GM12878 (cell line): ENCODE measurements around the gene SLC6A17. TPM values are rescaled to one million over a fixed set of nuclear protein-coding genes. Genes with fewer than 3 reads are reported as not detected.

Experiments
- ATAC-seq: fragments of 200-7000 bp; cut with Tn5 transposase; 3 replicates; pipeline ENCODE4 v1.9.1; 2020; ENCODE audit warnings: mild to moderate bottlenecking, moderate library complexity
- BruUV-seq: library from RNA; stranded (reverse); fragments of 400-500 nt; replicated peaks from 2 replicates; lab custom pipeline; 2021; lab: Mats Ljungman, UMichigan
- CTCF ChIA-PET: fragments of 300-600 bp; sonication (Branson Sonifier 250); formaldehyde crosslinking; extraction: SDS; loops from one replicate; lab custom pipeline; 2021; ENCODE audit warnings: inconsistent platforms; lab: Yijun Ruan, JAX
- POLR2A ChIA-PET: fragments of 350-600 bp; formaldehyde crosslinking; extraction: SDS; loops from one replicate; lab custom pipeline; 2021; ENCODE audit warnings: inconsistent platforms; lab: Charles Lee
- RAD21 ChIA-PET: fragments of 300-600 bp; sonication (Branson Sonifier 250); formaldehyde crosslinking; loops from one replicate; lab custom pipeline; 2023; ENCODE audit warnings: antibody characterized with exemption; ENCODE audit not compliant: unreplicated experiment; lab: Charles Lee
- SMC1A ChIA-PET: fragments of 300-600 bp; sonication (Branson Sonifier 250); formaldehyde crosslinking; loops from one replicate; lab custom pipeline; 2023; ENCODE audit not compliant: unreplicated experiment, uncharacterized antibody; lab: Charles Lee
- DNase-seq: peaks from one replicate; pipeline ENCODE4 v3.0.0-alpha.2; 2011; ENCODE audit warnings: low read depth, low spot score
- FAIRE-seq: peaks from 3 replicates; lab custom pipeline; 2011; peaks lifted over from hg19 to GRCh38; lab: Jason Lieb, UNC
- H2AFZ ChIP-seq: 2 replicates; pipeline ENCODE4 v1.6.0; 2011; ENCODE audit warnings: low read depth, low read length, control low read depth; ENCODE audit not compliant: control insufficient read depth
- H3K27ac ChIP-seq: 2 replicates; pipeline ENCODE4 v1.5.1; 2011; ENCODE audit warnings: control low read depth; ENCODE audit not compliant: control insufficient read depth, insufficient read depth
- H3K27me3 ChIP-seq, 2 experiments: replicated peaks in 1 of 2; 2 replicates each; pipeline versions ENCODE4 v1.6.0 to v1.6.1; 2011; ENCODE audit warnings: low read length in 1 of 2; ENCODE audit not compliant: control insufficient read depth in 2 of 2, insufficient read depth in 2 of 2
- H3K36me3 ChIP-seq, 2 experiments: 2 replicates each; pipeline ENCODE4 v1.5.1; 2011; ENCODE audit warnings: low read length in 1 of 2; ENCODE audit not compliant: control insufficient read depth in 2 of 2, insufficient read depth in 2 of 2
- H3K4me1 ChIP-seq: 2 replicates; pipeline ENCODE4 v1.6.1; 2011; ENCODE audit warnings: mild to moderate bottlenecking, low read length, moderate library complexity, mixed read lengths; ENCODE audit not compliant: control insufficient read depth, insufficient read depth
- H3K4me2 ChIP-seq: 2 replicates; pipeline ENCODE4 v1.6.0; 2011; ENCODE audit warnings: control low read depth; ENCODE audit not compliant: control insufficient read depth, insufficient read depth
- H3K4me3 ChIP-seq: fragments of 200-600 bp; sonication (generic); 2 replicates; pipeline ENCODE4 v1.5.1; 2016
- H3K79me2 ChIP-seq: 2 replicates; pipeline ENCODE4 v1.6.0; 2011; ENCODE audit warnings: low read length; ENCODE audit not compliant: control insufficient read depth, insufficient read depth
- H3K9ac ChIP-seq: 2 replicates; pipeline ENCODE4 v1.8.0; 2011; ENCODE audit warnings: low read length, control low read depth, mixed read lengths; ENCODE audit not compliant: control insufficient read depth, insufficient read depth
- H3K9me3 ChIP-seq: replicated peaks from 3 replicates; pipeline ENCODE4 v1.5.1; 2011; ENCODE audit warnings: mild to moderate bottlenecking, low read length; ENCODE audit not compliant: control insufficient read depth, insufficient read depth
- H4K20me1 ChIP-seq: 2 replicates; pipeline ENCODE4 v1.6.0; 2011; ENCODE audit not compliant: control insufficient read depth, insufficient read depth
- ATF7 ChIP-seq: fragments of 450-650 bp; IDR thresholded peaks from 2 replicates; pipeline ENCODE4 v1.6.1; 2016; ENCODE audit warnings: low read depth, mild to moderate bottlenecking
- BACH1 ChIP-seq: fragments of 450-650 bp; IDR thresholded peaks from 2 replicates; pipeline ENCODE4 v1.6.1; 2017; ENCODE audit warnings: mild to moderate bottlenecking, borderline replicate concordance
- CREM ChIP-seq: IDR thresholded peaks from 2 replicates; pipeline ENCODE4 v1.6.1; 2014; ENCODE audit warnings: antibody characterized with exemption, low read depth
- DPF2 ChIP-seq: fragments of 450-650 bp; IDR thresholded peaks from 2 replicates; pipeline ENCODE4 v1.6.1; 2017; ENCODE audit warnings: mild to moderate bottlenecking
- EP300 ChIP-seq, 2 experiments: fragments of 150-350 bp in 1 of 2; IDR thresholded peaks; 2 replicates each; pipeline ENCODE4 v1.6.1; 2011 to 2012; ENCODE audit warnings: low read depth in 2 of 2, low read length in 2 of 2, borderline replicate concordance in 1 of 2, improper control_type of control experiment in 1 of 2, inconsistent platforms in 1 of 2; ENCODE audit not compliant: control insufficient read depth in 1 of 2
- ESRRA ChIP-seq: IDR thresholded peaks from 2 replicates; pipeline ENCODE4 v1.6.1; 2012; ENCODE audit warnings: mild to moderate bottlenecking, low read length, improper control_type of control experiment
- JUND ChIP-seq: IDR thresholded peaks from 2 replicates; pipeline ENCODE4 v1.6.1; 2012; ENCODE audit warnings: low read depth, mild to moderate bottlenecking, low read length, improper control_type of control experiment, moderate library complexity
- RCOR1 ChIP-seq: conservative IDR thresholded peaks from 2 replicates; pipeline ENCODE4 v1.6.1; 2012; ENCODE audit warnings: low read depth, low read length, improper control_type of control experiment
- SUZ12 ChIP-seq: fragments of 200-600 bp; sonication (generic); IDR thresholded peaks from one replicate; pipeline ENCODE4 v1.6.1; 2018; ENCODE audit warnings: antibody characterized with exemption, mild to moderate bottlenecking; ENCODE audit not compliant: unreplicated experiment
- TBL1XR1 ChIP-seq: IDR thresholded peaks from 2 replicates; pipeline ENCODE4 v1.6.1; 2012; ENCODE audit warnings: low read depth, low read length, improper control_type of control experiment
- WGBS: methylation state at CpG from one replicate; pipeline ENCODE4 v1.1.6; 2016; ENCODE audit warnings: low lambda C conversion rate; ENCODE audit not compliant: insufficient replicate concordance, insufficient coverage; ENCODE audit errors: missing lambda C conversion rate; 5-methylcytosine and 5-hydroxymethylcytosine counted together
- in situ Hi-C: fragments of 300-500 bp; cut with MboI; formaldehyde crosslinking; loops from 9 replicates; pipeline ENCODE4 v1.14.3; 2018; ENCODE audit warnings: mixed read lengths
- intact Hi-C: fragments of 100-400 bp; cut with micrococcal nuclease; formaldehyde crosslinking; loops from one replicate; pipeline ENCODE4 v1.14.2; 2022; ENCODE audit not compliant: unreplicated experiment
- polyA plus RNA-seq, 11 experiments: library from polyadenylated mRNA; depleted of rRNA in 4 of 11; unstranded in 6 of 11; stranded (reverse) in 5 of 11; fragments of >200 nt; fragmentation: Nextera tagmentation in 4 of 11; fragmentation: Illumina TruSeq in 1 of 11; extraction: Ambion mirVana in 4 of 11; extraction: Trizol in 1 of 11; gene quantifications; 1 replicate in 1 of 11; 2 replicates in 10 of 11; pipeline versions ENCODE4 v1.2.1 to v1.2.3, GENCODE V29; 2011 to 2016; ENCODE audit warnings: inconsistent platforms in 2 of 11, missing spikeins in 2 of 11, low read depth in 1 of 11
- total RNA-seq, 4 experiments: library from RNA; depleted of rRNA in 3 of 4; stranded (reverse); fragments of >200 nt in 3 of 4; fragmentation: Illumina TruSeq in 1 of 4; extraction: Trizol in 1 of 4; gene quantifications; 2 replicates each; pipeline versions ENCODE4 v1.2.1 to v1.2.3, GENCODE V29; 2013 to 2021

SLC6A17 gene
- total and polyA plus RNA-seq, 10 of the 15 experiments (the other 5 are each of a cell fraction or from before 2014, with no cell fraction given) = not detected

DNA sequence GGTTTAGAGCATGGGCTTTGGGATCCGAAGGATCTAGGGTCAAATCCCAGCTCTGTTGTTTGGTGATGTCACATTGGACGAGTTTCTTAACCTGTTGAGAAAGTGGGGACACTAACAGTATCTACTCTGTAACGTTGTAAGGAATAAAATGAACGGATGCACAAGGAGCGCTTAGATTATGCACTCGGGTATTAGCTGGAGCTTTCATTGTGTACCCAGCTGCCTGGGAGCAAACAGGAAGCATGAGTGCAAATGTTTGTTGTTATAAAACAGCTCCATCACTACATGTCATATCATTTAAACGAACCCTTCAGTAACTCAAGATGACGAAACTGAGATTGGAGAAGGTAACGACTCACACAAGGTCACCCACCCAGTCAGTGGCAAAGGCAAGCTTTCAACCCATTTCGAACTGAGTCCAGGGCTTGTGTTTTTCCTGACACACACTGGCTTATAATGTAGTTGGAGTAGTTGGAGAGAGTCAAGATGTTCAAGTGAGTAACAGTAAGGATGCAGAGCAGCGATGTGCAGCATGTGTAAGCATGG, 16.2 kb upstream of the SLC6A17 start:
- Histone ChIP-seq H2AFZ (no peak overlapping the region), H3K9ac (no peak overlapping the region), H3K4me2 (no peak overlapping the region), H4K20me1 (no peaks in the 10 kb centered on the region), H3K27ac (no peak overlapping the region), H3K4me1 (no peaks in the 10 kb centered on the region), H3K27me3 (peaks cover 0 to 9% of the 10 kb centered on the region in 2 experiments; a peak in 3 of 4 replicates), H3K9me3 (no peaks in the 10 kb centered on the region)
- ATAC-seq = no peak
- BruUV-seq = no TSS peak
- POLR2A ChIA-PET = no interaction called here
- intact Hi-C loops (no loop called here), in situ Hi-C loops (no loop called here)
- FAIRE-seq = no peak
- SMC1A ChIA-PET = no interaction called here
- 35% methylated on average over 11 of the region's 11 CpGs for WGBS
- no peak for DNase-seq
- TF ChIP-seq BACH1 (no peak), ATF7 (no peak), RCOR1 (no peak), EP300 (IDR thresholded peaks at IDR 0.05; ENCODE audit: borderline replicate concordance in 1 of 2, control insufficient read depth in 1 of 2, low read depth in 2 of 2, low read length in 2 of 2) (no peak), TBL1XR1 (no peak), JUND (no peak), ESRRA (no peak), DPF2 (no peak), CREM (no peak), SUZ12 (no peak)
- TF ChIP-seq, all 136 proteins: peak for 0
- Histone ChIP-seq H3K4me3 (no peak overlapping the region), H3K36me3 (no peaks in the 10 kb centered on the region), H3K79me2 (no peaks in the 10 kb centered on the region)
- CTCF ChIA-PET = no interaction called here
- RAD21 ChIA-PET = no interaction called here
